HG02840 (cell line): ENCODE data around the gene USP51.
"Not testable (repeated sequence)": the region's sequence is repeated elsewhere in the genome, so short reads cannot be mapped to it uniquely, and the experiment has no call there.

Experiments used
- ATAC-seq: cut with Tn5 transposase; IDR thresholded peaks from one replicate; pipeline ENCODE4 v1.9.1; 2021; ENCODE audit warnings: mild to moderate bottlenecking, moderate library complexity, moderate number of reproducible peaks; ENCODE audit not compliant: unreplicated experiment, low FRiP score

USP51 gene

DNA sequence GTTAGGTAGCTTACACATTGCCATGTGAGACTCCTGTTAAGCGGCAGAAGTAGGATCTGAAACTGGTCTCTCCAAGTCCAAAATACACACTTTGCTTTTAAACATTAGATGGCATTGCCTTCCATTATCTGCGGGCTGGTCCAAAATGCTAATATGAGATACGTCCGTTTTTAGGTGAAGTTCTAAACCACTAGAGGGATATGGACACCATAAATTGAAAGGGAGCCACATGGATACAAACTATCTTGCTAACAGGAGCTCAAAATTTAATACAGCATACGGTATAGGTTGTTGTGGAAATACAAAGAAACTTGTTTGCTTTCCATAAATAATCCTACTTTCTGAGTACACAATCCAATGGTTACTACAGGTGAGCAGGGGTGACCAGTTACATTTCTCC is 23.9 kb downstream of the USP51 start:
- ATAC-seq = not testable (repeated sequence)

DNA sequence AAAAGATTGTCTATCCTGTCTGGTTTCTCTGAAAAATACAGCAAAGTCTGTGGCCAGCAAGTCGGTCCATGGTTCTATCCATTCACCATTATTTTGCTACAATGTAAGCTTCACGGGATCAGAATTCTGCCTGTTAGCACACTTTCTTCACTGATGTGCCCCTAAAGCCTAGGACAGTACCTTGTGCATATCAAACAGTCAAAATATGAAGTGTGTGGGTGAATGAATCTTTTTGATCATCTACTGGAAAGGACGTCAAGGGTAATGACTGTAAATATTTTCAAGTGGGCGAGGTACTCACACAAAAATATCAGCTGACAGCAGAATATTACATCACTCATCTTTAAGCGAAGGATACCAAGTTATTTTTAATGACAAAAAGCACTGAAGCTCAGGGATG is 24.5 kb downstream of the USP51 start:
- not testable (repeated sequence) for ATAC-seq

DNA sequence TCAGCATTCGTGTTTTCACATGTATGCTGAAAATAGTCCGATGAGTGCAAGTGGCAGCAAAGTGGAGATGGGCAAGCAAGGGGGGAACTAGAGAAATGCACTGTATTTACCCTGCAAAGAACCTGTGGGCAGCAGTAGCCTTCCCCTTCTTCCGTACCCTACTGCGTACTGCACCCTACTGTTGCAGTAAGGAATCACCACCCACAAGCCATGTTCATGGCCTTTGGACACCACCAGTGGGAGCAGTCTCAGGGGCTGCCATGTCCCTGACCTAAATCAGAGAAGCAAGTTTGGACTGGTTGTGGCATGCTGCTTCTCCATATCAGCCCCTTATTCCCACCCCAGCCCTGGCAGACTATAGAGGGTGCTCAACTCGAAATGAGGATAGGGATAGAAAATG is 25.6 kb downstream of the USP51 start:
- ATAC-seq = not testable (repeated sequence)

DNA sequence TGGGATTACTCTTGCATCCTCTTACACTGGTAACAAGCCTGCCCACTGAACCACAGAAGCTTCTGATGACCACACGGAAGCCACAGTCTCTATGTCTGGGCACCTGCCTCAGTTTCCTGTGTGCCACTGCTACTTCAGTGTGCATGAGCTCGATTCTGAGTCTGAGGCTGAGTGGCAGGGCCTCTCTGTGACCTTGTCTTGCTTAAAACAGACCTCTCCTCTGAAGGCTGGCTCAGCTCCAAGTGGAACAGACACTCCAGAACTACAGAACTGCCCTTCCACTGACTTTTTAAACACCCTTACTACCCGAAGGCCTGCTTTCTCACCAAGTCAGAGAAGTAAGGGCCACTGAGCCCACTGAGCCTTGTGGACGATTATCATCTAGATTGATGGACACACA is 29.7 kb downstream of the USP51 start:
- ATAC-seq = not testable (repeated sequence)

DNA sequence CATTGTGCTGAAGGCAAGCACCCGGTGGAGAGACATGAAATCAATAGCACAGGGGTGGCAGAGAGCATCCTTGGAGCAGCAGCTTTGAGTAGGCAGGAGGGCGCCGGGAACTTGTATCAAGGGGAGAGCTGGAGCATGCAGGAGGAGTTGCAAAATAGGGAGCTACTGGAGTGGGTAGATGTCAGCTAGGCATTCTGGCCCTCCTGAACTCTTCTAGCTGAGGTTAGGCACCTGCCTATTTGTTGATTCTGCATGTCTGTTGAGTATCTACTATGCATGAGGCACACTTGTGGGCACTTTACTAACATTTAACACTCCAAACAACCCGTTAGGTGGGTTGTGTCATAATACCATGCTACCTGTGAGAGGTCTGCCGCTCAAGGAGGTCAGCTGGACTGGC is 30.2 kb downstream of the USP51 start:
- not testable (repeated sequence) for ATAC-seq

DNA sequence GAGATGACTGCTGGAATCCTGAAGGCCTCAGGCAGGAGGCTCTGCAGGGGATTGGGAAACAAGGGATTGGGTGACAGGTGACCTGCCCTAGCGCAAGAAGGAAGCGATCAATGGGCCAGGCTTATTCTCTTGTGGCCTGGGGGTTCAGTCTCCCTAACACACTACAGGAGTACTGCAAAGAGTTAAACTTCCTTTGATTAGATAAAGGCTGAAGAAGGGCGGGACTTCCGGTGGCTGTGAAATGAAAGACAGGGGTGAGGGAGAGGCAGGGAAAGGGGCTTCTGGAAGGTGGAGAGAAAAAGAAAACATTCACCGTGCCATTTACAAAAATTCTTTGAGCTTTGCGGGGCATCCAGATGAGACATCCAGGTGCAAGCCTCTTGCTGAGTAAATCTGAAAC is 33.9 kb downstream of the USP51 start:
- ATAC-seq = not testable (repeated sequence)

DNA sequence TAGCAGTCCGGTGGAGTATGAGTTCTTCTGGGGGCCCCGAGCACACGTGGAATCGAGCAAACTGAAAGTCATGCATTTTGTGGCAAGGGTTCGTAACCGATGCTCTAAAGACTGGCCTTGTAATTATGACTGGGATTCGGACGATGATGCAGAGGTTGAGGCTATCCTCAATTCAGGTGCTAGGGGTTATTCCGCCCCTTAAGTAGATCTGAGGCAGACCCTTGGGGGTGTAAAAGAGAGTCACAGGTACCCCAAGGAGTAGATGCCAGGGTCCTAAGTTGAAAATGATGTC is 36.9 kb downstream of the USP51 start:
- ATAC-seq = no peak

DNA sequence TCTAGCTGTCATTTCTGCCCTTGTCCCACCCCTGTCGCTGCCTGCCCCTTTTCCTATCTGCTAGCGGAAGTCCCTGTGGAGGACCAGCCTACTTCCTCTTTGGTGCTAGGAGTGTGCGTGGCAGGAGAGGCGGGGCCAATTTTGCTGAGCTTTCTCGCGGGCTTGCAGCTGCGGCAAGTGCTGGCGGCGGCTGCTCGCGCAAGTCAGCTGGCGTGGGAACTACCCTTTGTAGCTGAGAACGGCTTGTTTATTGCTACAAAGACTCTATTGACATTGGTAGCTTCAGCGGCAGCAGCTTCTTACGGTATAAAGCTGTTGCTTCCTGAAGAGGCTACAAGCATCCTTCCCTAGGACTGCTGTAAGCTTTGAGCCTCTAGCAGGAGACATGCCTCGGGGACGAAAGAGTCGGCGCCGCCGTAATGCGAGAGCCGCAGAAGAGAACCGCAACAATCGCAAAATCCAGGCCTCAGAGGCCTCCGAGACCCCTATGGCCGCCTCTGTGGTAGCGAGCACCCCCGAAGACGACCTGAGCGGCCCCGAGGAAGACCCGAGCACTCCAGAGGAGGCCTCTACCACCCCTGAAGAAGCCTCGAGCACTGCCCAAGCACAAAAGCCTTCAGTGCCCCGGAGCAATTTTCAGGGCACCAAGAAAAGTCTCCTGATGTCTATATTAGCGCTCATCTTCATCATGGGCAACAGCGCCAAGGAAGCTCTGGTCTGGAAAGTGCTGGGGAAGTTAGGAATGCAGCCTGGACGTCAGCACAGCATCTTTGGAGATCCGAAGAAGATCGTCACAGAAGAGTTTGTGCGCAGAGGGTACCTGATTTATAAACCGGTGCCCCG is 37.4 kb downstream of the USP51 start, which contains the start of gene MAGEH1:
MAGEH1 (plus strand) TSS at position 138 of the 843 bp plus-strand sequence; CDS start at position 386, 248 bp downstream.
- peak; percentile 95 for ATAC-seq

DNA sequence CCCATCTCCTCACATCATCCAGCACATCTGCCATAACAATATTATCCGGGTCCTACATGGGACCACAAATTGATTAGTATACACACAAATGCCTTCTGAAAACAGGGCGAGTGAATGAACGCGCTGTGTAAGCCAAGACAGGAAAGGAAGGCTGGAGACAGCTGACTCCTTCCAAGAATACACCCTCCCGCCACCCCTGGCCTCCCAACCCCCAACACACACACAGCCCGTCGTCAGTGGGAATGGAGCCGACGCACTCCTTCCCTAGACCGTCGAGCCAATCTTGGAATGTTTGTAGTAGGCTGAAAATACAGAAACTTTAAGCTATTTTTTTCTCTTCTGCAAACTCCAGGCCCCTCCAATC is 38.0 kb downstream of the USP51 start:
- no peak for ATAC-seq

DNA sequence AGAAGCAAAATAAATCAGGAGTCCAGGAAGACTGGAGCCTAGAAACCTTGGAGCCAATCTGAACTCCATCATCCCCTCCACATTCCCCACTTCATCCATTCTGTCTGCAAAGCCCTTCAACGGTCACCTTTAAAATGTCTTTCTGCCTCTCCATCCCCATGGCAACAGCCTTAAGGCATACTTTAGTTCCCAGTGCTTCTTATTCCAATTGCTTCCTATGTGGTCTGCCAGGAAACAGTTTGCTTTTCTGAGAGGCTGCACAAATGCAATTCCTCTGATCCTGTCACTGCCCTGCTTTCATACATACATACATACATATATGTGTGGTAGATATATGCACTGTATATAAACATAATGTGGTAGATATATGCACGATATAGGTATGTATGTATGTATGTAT is 38.5 kb downstream of the USP51 start:
- ATAC-seq = no peak

DNA sequence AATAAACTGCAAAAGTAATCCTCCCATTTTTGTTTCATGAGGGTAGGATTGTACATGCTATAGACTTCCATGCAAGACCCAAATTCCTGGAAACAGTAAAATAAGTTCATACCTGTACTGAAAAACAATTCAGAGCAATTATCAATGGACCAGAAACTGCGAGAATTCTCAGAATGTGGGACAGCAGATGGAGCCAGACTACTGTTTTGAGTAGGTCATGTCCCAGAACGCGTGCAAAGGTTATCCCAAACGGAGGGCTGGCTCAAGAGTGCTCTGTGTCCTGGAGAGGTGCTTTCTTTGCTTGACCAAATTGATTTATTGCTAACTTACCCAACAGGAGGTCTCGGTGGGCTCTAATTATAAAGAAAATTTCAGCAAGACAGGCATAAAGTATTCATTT is 39.4 kb downstream of the USP51 start:
- ATAC-seq = no peak

DNA sequence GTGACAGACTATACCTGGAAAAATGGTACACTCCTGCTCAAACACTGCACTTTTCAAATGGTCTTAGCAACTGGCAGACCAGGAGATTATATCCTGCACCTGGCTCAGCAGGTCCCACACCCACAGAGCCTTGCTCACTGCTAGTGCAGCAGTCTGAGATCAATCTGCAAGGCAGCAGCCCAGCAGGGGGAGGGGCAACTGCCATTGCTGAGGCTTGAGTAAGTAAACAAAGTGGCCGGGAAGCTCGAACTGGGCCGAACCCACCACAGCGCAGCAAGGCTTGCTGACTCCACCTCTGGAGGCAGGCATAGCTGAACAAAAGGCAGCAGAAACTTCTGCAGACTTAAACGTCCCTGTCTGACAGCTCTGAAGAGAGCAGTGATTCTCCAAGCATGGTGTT is 46.2 kb downstream of the USP51 start:
- ATAC-seq = not testable (repeated sequence)
